Measurements from ENCODE around the gene ASXL3.

Gene ASXL3

DNA sequence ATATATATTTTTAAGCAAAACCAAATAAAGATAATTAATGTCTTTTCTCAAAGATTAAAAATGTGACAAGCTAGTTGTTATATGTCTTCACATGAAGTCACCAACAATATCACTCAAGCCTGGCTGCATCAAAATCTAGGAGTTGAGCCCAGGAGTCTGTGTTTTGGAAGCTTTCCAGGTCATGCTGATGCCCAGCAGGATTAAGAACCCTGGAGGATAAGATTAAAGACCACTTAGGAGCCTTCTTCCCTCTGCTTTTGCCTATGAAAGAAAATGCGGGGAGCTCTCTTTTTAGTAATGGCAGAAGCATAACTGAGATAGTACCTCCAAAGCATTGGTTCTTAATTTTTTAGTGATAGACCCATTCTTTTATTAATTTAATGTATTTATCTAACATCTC lies 157.4 kb downstream of the ASXL3 start:
- peak; percentile 32 for DNase-seq

- no peak for DNase-seq
Observed at GRCh38 chr18:33741760-33742159, 163.7 kb downstream of the ASXL3 start.

GRCh38 chr18:33744032-33744697 lies 166.1 kb downstream of the ASXL3 start:
- peak; percentile 49 for DNase-seq

- no peak for DNase-seq
Observed at GRCh38 chr18:33745151-33745795, 167.3 kb downstream of the ASXL3 start.

GRCh38 chr18:33745871-33746545 lies 168.0 kb downstream of the ASXL3 start:
- peak; percentile 11 for DNase-seq

DNA sequence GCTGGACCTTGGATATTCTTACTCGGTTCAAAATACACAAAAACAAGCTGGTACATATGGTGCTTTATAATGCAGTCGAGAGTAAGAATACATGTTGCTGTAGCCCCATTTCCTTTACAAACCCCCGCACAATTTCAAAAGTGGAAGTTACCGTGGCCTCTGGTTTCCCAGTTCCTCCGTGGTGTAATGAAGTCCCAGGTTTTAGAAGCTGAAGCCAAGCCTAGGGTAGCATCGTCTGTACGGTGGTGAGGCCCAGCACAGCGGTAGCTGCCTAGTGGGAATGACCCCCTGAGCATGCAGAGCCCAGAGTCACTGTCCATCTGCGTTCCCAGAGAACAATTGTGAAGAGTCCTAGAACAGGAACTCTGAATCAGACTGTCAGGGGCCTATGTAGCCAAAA lies 171.8 kb downstream of the ASXL3 start:
- no peak for DNase-seq

DNA sequence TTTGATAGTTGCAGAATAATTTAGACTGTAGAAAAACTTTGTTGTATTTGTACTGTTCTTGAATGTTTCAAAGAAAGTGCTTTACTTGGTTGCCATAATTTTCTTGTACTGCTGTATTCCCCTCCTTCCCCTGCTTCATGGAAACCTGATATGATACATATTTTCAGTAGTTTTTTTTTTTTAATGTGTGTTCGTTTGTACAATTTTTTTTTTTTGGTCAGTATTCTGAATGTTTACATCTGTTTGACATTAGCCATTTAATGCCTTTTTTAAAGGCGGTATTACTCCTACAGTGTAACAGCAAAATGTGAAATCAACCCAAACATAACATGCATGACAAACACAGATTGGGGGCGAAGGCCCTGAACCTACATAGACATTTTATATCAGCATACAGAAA lies 172.3 kb downstream of the ASXL3 start:
- DNase-seq, result no peak

- peak; percentile 75 for DNase-seq
Observed at GRCh38 chr18:33751613-33752221, 173.7 kb downstream of the ASXL3 start.

- DNase-seq, result no peak
Observed at GRCh38 chr18:33755391-33755790, 177.4 kb downstream of the ASXL3 start.

DNA sequence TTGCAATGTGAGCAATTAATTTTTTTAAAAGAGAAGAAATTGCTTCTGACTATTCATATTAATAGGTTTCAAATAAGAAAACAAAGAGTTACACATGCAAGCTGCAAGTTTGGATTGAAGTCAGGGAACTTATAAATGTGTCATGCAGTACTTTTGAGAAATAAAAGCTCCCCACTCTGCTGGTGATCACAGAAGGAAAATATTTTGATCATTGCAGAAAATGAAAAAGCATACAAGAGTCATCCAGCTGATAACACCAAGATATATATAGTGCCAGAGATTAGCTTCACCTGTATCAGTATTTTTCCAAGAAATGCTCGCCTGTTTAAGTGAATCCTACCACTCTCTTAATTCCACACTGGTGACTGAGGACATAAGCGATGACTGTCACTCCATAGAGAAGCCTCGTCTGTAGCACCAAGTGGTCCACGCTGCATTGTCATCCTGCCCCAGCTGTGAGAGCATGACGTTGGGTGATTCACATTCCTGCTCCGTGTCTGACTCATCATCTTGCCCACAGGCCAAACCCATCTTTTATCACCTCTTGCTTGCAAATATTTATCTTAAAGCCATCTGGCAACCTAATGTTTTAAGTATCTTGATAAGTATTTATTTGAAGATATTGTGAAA lies 178.0 kb downstream of the ASXL3 start:
- no peak for DNase-seq

DNA sequence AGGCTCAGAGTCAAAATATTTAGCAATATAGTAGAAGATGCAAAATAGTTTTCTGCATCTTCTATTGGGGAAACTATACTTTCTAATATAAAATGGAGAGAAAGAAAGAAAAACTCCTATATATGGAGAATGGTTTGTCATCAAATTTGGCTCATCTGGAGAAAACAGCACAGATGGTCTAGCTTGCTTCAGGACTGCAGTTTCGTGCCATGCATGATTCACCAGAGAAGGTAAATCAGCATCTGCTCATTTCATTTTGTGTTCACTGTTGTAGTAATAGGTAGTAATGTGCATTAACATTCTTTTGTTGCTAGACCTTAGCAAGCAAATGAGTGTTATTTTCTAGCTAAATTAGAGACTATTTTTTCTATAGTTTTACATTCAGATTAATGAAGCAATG lies 179.0 kb downstream of the ASXL3 start:
- DNase-seq, result no peak

DNA sequence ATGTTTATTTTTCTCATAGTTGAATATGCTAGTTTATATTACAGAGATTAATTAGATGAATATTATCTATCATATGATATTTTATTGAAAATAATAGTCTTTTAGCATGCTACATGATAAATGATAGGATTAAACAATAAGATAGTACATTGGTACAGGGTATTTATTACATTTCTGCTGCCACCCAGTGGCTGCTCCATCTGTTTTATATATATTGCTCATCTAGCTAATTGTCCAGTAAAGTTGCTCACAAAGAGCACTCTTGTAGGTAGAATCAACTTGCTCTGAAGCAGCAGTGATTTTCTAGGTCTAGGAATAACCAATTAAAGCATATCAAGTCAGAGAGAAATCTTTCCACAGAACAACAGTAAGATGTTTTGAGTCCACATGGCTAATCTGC lies 183.3 kb downstream of the ASXL3 start:
- DNase-seq, result peak; percentile 46

DNA sequence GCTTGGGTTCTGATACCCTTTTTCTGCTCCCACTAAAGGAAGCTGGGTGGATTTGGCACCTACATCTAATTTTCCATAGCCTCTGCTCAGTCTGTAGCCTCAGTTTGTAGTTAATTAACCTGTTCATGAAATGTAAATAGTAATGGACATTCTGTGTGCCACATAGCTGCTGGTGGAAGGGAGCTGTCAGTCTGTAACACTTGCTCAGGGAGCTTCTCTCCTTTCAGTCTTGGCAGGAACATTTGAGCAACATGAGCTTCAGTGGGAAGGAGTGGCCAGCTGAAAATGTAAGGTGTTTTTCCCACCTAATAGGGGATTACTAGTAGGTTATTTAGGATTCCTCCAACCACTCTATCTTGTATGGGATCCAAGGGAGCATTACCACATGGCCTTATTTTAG lies 203.4 kb downstream of the ASXL3 start:
- DNase-seq, result peak; percentile 53
